Natural killer cell (primary cell): ENCODE measurements around the gene PDE3A. TPM values are rescaled to one million over a fixed set of nuclear protein-coding genes. Genes with fewer than 3 reads are reported as not detected.

Experiments used
- ATAC-seq, 3 donors: fragments of 150-1000 bp in 2 of 3; fragments of 200-7000 bp in 1 of 3; cut with Tn5 transposase; 1 replicate in 1 of 3; 2 replicates in 2 of 3; pipeline ENCODE4 v1.10.0; 2021; ENCODE audit warnings: mild to moderate bottlenecking in 2 of 3, moderate library complexity in 2 of 3
- DNase-seq, 2 donors: peaks; one replicate each; pipeline versions ENCODE4 v3.0.0 to v3.0.0-alpha.2; 2013 to 2021; ENCODE audit warnings: mixed read lengths in 1 of 2
- H3K27ac ChIP-seq: one replicate; pipeline ENCODE4 v1.5.1; 2013; ENCODE audit warnings: mild to moderate bottlenecking, low read length
- H3K27me3 ChIP-seq: one replicate; pipeline ENCODE4 v1.6.1; 2013; ENCODE audit warnings: low read length; ENCODE audit not compliant: control insufficient read depth, insufficient read depth
- H3K36me3 ChIP-seq: one replicate; pipeline ENCODE4 v1.6.1; 2013; ENCODE audit warnings: low read length; ENCODE audit not compliant: control insufficient read depth, insufficient read depth
- H3K4me1 ChIP-seq: one replicate; pipeline ENCODE4 v1.6.1; 2013; ENCODE audit warnings: low read length; ENCODE audit not compliant: control insufficient read depth, insufficient read depth
- H3K4me3 ChIP-seq: one replicate; pipeline ENCODE4 v1.5.1; 2013; ENCODE audit warnings: low read length
- H3K9me3 ChIP-seq: one replicate; pipeline ENCODE4 v1.6.1; 2013; ENCODE audit warnings: low read length; ENCODE audit not compliant: control insufficient read depth, insufficient read depth
- H3K27ac Mint-ChIP-seq, 2 donors: one replicate each; pipeline ENCODE4 v1.8.0; 2022; ENCODE audit warnings: mild to moderate bottlenecking in 2 of 2, mixed read lengths in 2 of 2, moderate library complexity in 1 of 2
- H3K27me3 Mint-ChIP-seq, 2 donors: one replicate each; pipeline ENCODE4 v1.8.0; 2022; ENCODE audit warnings: low read depth in 2 of 2, mixed read lengths in 2 of 2
- H3K36me3 Mint-ChIP-seq: one replicate; pipeline ENCODE4 v1.8.0; 2022; ENCODE audit warnings: mixed read lengths
- H3K4me1 Mint-ChIP-seq, 2 donors: one replicate each; pipeline ENCODE4 v1.8.0; 2022; ENCODE audit warnings: mixed read lengths in 2 of 2
- H3K4me3 Mint-ChIP-seq: one replicate; pipeline ENCODE4 v1.8.0; 2022; ENCODE audit warnings: mild to moderate bottlenecking, moderate library complexity, mixed read lengths
- H3K9me3 Mint-ChIP-seq, 2 donors: one replicate each; pipeline ENCODE4 v1.8.0; 2022; ENCODE audit warnings: mixed read lengths in 2 of 2
- WGBS: methylation state at CpG from one replicate; pipeline ENCODE4 v1.1.7; 2013; ENCODE audit warnings: missing lambda C conversion rate; ENCODE audit not compliant: insufficient coverage; 5-methylcytosine and 5-hydroxymethylcytosine counted together
- intact Hi-C: fragments of 100-400 bp; cut with micrococcal nuclease; formaldehyde crosslinking; loops from one replicate; pipeline ENCODE4 v1.14.2; 2022
- total RNA-seq, 4 donors: library from RNA; stranded (reverse); fragments of 120-200 nt in 1 of 4; gene quantifications; one replicate each; pipeline versions ENCODE4 v1.2.3 to v1.2.4, GENCODE V29; 2013 to 2022
- TF ChIP-seq, protein P1 (sequence below): fragments of 200-600 bp; IDR thresholded peaks from one replicate; pipeline ENCODE4 v1.8.0; 2022; ENCODE audit warnings: antibody characterized with exemption

The PDE3A gene
- total RNA-seq, 3 donors from 2014 or later (not counting 1 experiment from before 2014, with no cell fraction given), result 0.20 to 0.28 (median 0.27) TPM

- H3K4me1 ChIP-seq, result no peaks in the 10 kb centered on the region
- H3K4me3 ChIP-seq, result no peak overlapping the region
- H3K27me3 ChIP-seq, result no peaks in the 10 kb centered on the region
- intact Hi-C loops, result no loop called here
- no peak overlapping the region for H3K27ac ChIP-seq
- no peak overlapping the region for H3K4me3 Mint-ChIP-seq
- H3K36me3 ChIP-seq, result no peaks in the 10 kb centered on the region
- no peaks in the 10 kb centered on the region for H3K4me1 Mint-ChIP-seq
- H3K36me3 Mint-ChIP-seq, result no peaks in the 10 kb centered on the region
- H3K27ac Mint-ChIP-seq, result no peak overlapping the region
- no peaks in the 10 kb centered on the region for H3K9me3 ChIP-seq
- TF ChIP-seq, protein P1, sequence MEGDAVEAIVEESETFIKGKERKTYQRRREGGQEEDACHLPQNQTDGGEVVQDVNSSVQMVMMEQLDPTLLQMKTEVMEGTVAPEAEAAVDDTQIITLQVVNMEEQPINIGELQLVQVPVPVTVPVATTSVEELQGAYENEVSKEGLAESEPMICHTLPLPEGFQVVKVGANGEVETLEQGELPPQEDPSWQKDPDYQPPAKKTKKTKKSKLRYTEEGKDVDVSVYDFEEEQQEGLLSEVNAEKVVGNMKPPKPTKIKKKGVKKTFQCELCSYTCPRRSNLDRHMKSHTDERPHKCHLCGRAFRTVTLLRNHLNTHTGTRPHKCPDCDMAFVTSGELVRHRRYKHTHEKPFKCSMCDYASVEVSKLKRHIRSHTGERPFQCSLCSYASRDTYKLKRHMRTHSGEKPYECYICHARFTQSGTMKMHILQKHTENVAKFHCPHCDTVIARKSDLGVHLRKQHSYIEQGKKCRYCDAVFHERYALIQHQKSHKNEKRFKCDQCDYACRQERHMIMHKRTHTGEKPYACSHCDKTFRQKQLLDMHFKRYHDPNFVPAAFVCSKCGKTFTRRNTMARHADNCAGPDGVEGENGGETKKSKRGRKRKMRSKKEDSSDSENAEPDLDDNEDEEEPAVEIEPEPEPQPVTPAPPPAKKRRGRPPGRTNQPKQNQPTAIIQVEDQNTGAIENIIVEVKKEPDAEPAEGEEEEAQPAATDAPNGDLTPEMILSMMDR, result no peak
- DNase-seq (no peak), ATAC-seq (no peak)
- H3K27me3 Mint-ChIP-seq, result no peaks in the 10 kb centered on the region
- no peaks in the 10 kb centered on the region for H3K9me3 Mint-ChIP-seq
Observed at GRCh38 chr12:20505056-20505455, 136.7 kb downstream of the PDE3A start.

GRCh38 chr12:20507056-20507455, 138.7 kb downstream of the PDE3A start:
- no peaks in the 10 kb centered on the region for H3K9me3 Mint-ChIP-seq
- H3K27me3 Mint-ChIP-seq, result no peaks in the 10 kb centered on the region
- H3K4me1 Mint-ChIP-seq, result no peaks in the 10 kb centered on the region
- Histone ChIP-seq H3K9me3 (no peaks in the 10 kb centered on the region), H3K27ac (no peak overlapping the region), H3K36me3 (no peaks in the 10 kb centered on the region), H3K4me3 (no peak overlapping the region), H3K27me3 (no peaks in the 10 kb centered on the region), H3K4me1 (no peaks in the 10 kb centered on the region)
- no peak overlapping the region for H3K27ac Mint-ChIP-seq
- DNase-seq (no peak), ATAC-seq (no peak)
- no peak overlapping the region for H3K4me3 Mint-ChIP-seq
- intact Hi-C loops, result no loop called here
- H3K36me3 Mint-ChIP-seq, result no peaks in the 10 kb centered on the region
- TF ChIP-seq, protein P1, result no peak
- no CpG with 5 or more reads among the region's 3 CpGs for WGBS

GRCh38 chr12:20507711-20508110, 139.4 kb downstream of the PDE3A start:
- no peaks in the 10 kb centered on the region for H3K27me3 ChIP-seq
- no peaks in the 10 kb centered on the region for H3K4me1 ChIP-seq
- no peak for ATAC-seq
- no peak for DNase-seq
- H3K36me3 Mint-ChIP-seq, result no peaks in the 10 kb centered on the region
- no peaks in the 10 kb centered on the region for H3K4me1 Mint-ChIP-seq
- no peaks in the 10 kb centered on the region for H3K9me3 ChIP-seq
- no peak overlapping the region for H3K27ac Mint-ChIP-seq
- intact Hi-C loops, result no loop called here
- H3K4me3 Mint-ChIP-seq, result no peak overlapping the region
- H3K27ac ChIP-seq, result no peak overlapping the region
- WGBS, result 56% methylated on average over 4 of the region's 4 CpGs
- no peaks in the 10 kb centered on the region for H3K36me3 ChIP-seq
- no peaks in the 10 kb centered on the region for H3K27me3 Mint-ChIP-seq
- H3K4me3 ChIP-seq, result no peak overlapping the region
- no peaks in the 10 kb centered on the region for H3K9me3 Mint-ChIP-seq
- TF ChIP-seq, protein P1, result no peak

DNA sequence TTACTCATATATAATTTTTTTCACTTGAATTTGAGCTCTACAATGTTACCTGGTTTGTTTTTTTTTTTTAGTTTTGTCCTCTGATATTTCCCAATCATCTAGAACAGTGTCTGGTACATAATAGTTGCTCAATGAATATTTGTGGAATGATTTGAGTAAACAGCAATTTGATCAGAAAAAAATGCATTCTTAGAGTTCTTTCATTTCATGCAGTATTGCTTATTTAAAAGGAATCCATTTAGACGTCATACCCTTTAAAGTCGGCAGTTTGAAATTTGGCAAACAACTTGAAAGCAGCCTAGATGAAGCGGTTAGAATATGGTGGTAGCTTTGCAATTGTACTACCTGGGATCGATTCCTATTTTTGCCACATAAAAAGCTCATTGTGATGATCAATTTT, 140.0 kb downstream of the PDE3A start:
- H3K9me3 ChIP-seq, result no peaks in the 10 kb centered on the region
- H3K27ac ChIP-seq, result no peak overlapping the region
- 100% methylated on average over 3 of the region's 4 CpGs for WGBS
- H3K27ac Mint-ChIP-seq, result no peak overlapping the region
- H3K27me3 Mint-ChIP-seq, result no peaks in the 10 kb centered on the region
- H3K9me3 Mint-ChIP-seq, result no peaks in the 10 kb centered on the region
- H3K4me3 ChIP-seq, result no peak overlapping the region
- DNase-seq (no peak), ATAC-seq (no peak)
- H3K4me3 Mint-ChIP-seq, result no peak overlapping the region
- H3K4me1 Mint-ChIP-seq, result no peaks in the 10 kb centered on the region
- H3K36me3 Mint-ChIP-seq, result no peaks in the 10 kb centered on the region
- TF ChIP-seq, protein P1, result no peak
- H3K36me3 ChIP-seq, result no peaks in the 10 kb centered on the region
- H3K4me1 ChIP-seq, result no peaks in the 10 kb centered on the region
- H3K27me3 ChIP-seq, result no peaks in the 10 kb centered on the region
- intact Hi-C loops, result no loop called here
